Hematopoietic multipotent progenitor cell treated with erythropoietin and hydrocortisone succinate and interleukin-3 and kit ligand, for 4 days (in vitro differentiated cells): ENCODE measurements around the gene FRY.

Experiments
- DNase-seq: peaks from one replicate; pipeline ENCODE4 v3.0.0-alpha.2; 2015

The FRY gene

GRCh38 chr13:32315238-32316027 is 283.9 kb downstream of the FRY start, which contains the start of the genes BRCA2 and ZAR1L:
Gene BRCA2, plus strand, starts transcription at chr13:32315508. Its CDS starts 953 bp downstream, at chr13:32316461.
Gene ZAR1L, minus strand, starts transcription at chr13:32315363. Its CDS starts 3,438 bp downstream, at chr13:32311925.
- DNase-seq: peak; percentile 97

- no peak for DNase-seq
Observed at GRCh38 chr13:32316028-32316339, 284.4 kb downstream of the FRY start.

GRCh38 chr13:32316501-32316900 is 284.9 kb downstream of the FRY start:
- DNase-seq: peak; percentile 71

GRCh38 chr13:32317716-32318465 is 286.3 kb downstream of the FRY start:
- DNase-seq: no peak

- DNase-seq: no peak
Observed at GRCh38 chr13:32320528-32320927, 289.0 kb downstream of the FRY start.

- DNase-seq: no peak
Observed at GRCh38 chr13:32323912-32324311, 292.3 kb downstream of the FRY start.

- DNase-seq: no peak
Observed at GRCh38 chr13:32330441-32330840, 298.9 kb downstream of the FRY start.

- DNase-seq: peak; percentile 35
Observed at GRCh38 chr13:32334671-32335070, 303.1 kb downstream of the FRY start.

GRCh38 chr13:32340914-32341313 is 309.3 kb downstream of the FRY start:
- DNase-seq: peak; percentile 79

- no peak for DNase-seq
Observed at GRCh38 chr13:32347651-32348050, 316.1 kb downstream of the FRY start.
